ENCODE data around the gene MSX2. TPM values are rescaled to one million over a fixed set of nuclear protein-coding genes. Genes with fewer than 3 reads are reported as not detected.

Gene MSX2
- total RNA-seq, 4 donors from 2014 or later: 0.44 to 1.3 (median 0.60) TPM; not detected in 1

DNA sequence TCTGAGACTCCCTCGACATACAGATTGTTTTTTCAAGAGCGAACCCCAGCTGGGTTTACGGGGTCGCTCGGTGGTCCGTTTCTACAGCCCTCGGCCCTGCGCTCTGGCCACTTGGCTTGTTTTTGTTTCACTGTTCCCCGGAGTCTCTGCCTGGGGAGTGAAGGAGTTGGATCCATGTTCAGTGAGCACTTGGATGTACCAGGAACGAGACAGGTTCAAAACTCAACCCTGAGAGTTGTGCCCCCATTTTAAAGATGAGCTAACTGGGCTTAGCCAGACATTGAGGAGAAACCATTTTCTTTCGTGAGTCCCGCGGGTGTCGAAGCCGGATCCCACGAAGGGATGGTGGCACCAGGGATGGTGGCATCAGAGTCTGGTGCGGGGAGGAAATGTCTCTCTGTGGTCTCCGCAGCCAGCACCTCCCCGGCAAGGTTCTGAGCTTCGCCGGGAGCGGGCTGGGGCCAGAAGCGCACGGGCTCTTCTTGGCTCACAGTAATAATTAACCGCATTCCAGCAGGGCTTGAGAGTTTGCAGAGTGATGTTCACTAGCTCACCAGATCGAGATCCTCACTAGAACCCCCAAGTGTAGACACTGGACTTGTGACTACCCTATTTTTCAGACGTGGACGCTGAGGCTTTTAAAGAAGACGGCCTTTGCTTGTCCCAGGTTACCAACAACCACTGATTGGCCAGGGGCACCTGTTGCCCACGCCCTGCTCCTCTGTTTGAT is 1.0 kb downstream of the MSX2 start:
- peak overlapping the region; percentile 27 to 62 (median 51) for H3K4me3 ChIP-seq
- H3K9me3 ChIP-seq: no peaks in the 10 kb centered on the region
- no peak for DNase-seq (ENCODE audit: low spot score in 2 of 2)
- TF ChIP-seq, protein P1, sequence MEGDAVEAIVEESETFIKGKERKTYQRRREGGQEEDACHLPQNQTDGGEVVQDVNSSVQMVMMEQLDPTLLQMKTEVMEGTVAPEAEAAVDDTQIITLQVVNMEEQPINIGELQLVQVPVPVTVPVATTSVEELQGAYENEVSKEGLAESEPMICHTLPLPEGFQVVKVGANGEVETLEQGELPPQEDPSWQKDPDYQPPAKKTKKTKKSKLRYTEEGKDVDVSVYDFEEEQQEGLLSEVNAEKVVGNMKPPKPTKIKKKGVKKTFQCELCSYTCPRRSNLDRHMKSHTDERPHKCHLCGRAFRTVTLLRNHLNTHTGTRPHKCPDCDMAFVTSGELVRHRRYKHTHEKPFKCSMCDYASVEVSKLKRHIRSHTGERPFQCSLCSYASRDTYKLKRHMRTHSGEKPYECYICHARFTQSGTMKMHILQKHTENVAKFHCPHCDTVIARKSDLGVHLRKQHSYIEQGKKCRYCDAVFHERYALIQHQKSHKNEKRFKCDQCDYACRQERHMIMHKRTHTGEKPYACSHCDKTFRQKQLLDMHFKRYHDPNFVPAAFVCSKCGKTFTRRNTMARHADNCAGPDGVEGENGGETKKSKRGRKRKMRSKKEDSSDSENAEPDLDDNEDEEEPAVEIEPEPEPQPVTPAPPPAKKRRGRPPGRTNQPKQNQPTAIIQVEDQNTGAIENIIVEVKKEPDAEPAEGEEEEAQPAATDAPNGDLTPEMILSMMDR (IDR thresholded peaks at IDR 0.05): no peak
- no peak for TF ChIP-seq EP300 (IDR thresholded peaks at IDR 0.05)
- no peak for TF ChIP-seq POLR2A (IDR thresholded peaks at IDR 0.05)
- H3K36me3 ChIP-seq: no peaks in the 10 kb centered on the region
- H3K27me3 ChIP-seq: peaks cover 0 to 99% of the 10 kb centered on the region in 2 donors
- WGBS, 2 donors: 6 to 9% methylated on average over 28 to 30 of the region's 30 CpGs
- peaks cover 0 to 35% (median 0%) of the 10 kb centered on the region in 4 donors for H3K4me1 ChIP-seq
- no peak overlapping the region for H3K27ac ChIP-seq

DNA sequence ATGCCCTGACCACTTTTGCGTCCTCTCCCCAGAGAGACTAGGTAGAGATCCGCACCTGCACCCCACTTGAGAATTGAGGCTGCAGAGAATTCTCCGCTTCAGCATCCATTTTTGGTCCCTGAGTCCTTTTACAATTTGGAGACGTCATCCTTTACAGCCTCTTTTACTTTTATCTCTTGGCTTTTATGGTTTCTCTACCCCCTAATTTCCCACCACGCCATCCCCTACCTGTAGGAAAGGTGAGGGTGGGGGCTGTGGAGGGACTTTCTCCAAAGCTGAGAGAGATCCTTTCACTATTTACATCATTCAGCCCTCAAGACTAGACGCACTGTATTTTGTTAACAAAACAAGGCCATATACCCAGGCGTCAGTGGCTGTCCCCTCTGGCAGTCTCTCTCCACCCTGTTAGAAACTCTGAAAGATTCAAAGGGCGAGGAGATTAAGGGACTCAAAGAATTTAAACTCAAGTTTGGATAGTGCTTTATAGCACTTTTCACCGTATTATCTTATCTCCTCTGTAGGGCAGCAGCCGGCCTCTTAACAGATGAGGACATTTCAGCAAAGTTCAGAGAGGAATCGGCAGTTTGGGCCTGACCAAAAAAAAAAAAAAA is 1.7 kb downstream of the MSX2 start:
- WGBS, 2 donors: 47 to 55% methylated on average over 11 of the region's 11 CpGs
- no peak for DNase-seq (ENCODE audit: low spot score in 2 of 2)
- Histone ChIP-seq H3K4me1 (peaks cover 0 to 30% (median 0%) of the 10 kb centered on the region in 4 donors), H3K4me3 (no peak overlapping the region), H3K27ac (no peak overlapping the region), H3K27me3 (peaks cover 0 to 100% of the 10 kb centered on the region in 2 donors), H3K36me3 (no peaks in the 10 kb centered on the region), H3K9me3 (no peaks in the 10 kb centered on the region)
- TF ChIP-seq EP300 (IDR thresholded peaks at IDR 0.05): no peak
- TF ChIP-seq POLR2A (IDR thresholded peaks at IDR 0.05): no peak
- TF ChIP-seq, protein P1 (IDR thresholded peaks at IDR 0.05): no peak

DNA sequence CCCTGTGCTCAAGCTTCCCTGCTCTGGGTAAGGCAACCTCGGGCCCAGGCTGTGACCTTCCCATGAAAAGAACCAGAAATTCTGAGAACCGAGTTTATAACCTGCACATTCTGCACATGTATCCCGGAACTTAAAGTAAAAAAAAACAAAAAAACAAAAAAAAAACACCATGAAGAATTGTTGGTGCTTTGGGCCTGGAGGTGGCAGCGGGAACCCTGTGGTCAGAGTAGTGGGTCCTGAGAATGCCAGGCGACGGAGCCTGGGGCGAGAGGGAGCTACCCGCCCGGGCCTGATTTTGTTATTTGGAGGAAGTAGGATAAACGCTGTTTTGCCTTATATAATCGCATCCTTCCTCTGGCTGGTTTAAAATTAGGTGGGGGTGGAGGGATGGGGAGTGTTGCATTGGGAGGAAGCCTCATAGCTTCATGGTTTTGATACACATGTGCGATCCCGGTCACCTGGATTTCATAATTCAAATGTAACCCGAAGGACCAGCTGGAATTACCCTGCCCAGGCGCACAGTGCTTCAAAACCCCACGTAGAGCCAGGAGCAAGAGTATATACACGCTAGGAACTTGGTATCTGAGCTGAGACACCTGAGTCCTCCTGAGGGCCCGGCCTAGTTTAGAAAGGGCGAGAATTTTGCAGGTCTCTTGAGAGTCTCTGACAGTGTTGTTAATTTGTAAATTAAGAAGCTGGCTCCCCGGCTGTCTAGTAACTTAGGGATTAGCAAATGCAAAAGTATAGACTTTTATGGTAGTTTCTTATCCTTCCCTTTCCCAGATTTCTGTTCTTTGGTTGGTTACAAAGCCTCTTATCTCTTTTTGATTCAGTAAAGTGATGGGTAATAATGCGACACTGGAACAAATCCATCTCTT is 2.8 kb downstream of the MSX2 start:
- WGBS, 2 donors: 56 to 57% methylated on average over 21 of the region's 21 CpGs
- no peak for TF ChIP-seq POLR2A (IDR thresholded peaks at IDR 0.05)
- no peak for TF ChIP-seq EP300 (IDR thresholded peaks at IDR 0.05)
- TF ChIP-seq, protein P1 (IDR thresholded peaks at IDR 0.05): no peak
- H3K4me3 ChIP-seq: no peak overlapping the region
- no peaks in the 10 kb centered on the region for H3K36me3 ChIP-seq
- H3K9me3 ChIP-seq: no peaks in the 10 kb centered on the region
- H3K4me1 ChIP-seq: peaks cover 0 to 32% (median 0%) of the 10 kb centered on the region in 4 donors
- H3K27ac ChIP-seq: no peak overlapping the region
- no peak for DNase-seq (ENCODE audit: low spot score in 2 of 2)
- H3K27me3 ChIP-seq: peaks cover 2 to 100% of the 10 kb centered on the region in 2 donors

DNA sequence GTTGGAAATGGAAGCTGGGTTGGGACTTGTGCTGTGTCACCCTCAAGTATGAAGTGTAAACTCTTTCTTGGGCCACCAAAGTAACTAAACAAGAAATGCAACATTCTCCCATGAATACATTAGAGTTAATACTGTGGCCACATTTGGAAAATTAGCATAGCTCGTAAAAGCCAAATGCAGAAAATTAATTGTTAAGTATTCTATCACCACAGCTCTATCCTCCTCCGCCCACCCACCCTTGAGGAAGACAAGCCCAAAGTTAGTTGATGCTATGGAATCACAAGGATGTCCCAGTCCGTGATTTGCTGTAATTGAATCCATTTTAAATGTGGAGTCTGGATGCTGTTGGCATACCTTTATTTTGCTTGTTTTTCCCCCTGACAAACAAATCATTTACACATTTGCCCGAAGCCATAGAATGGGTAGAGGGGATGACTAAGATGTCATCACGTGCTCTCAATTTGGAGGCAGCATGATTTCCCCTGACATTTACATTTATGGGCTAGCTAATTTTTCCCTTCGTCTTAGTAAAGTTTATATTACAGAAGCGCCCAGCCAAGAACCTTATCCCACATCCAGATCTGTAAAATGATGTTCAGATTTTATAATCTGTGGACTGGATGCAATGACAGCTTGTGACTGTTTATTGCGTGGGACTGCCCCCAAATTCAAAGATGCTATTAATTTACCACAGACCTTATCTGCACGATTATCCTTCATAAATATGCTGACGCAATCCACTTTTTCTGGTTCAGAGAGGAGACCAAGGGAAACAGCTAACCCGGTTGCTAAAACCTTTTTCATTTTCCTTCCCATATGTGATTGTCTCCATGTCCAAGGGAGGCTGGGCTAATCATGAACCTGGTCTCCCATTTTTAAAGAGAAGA is 3.7 kb downstream of the MSX2 start:
- no peak for DNase-seq (ENCODE audit: low spot score in 2 of 2)
- no peak overlapping the region for H3K27ac ChIP-seq
- no peak overlapping the region for H3K4me3 ChIP-seq
- H3K4me1 ChIP-seq: peaks cover 0 to 35% (median 0%) of the 10 kb centered on the region in 4 donors
- peaks cover 2 to 100% of the 10 kb centered on the region in 2 donors for H3K27me3 ChIP-seq
- H3K36me3 ChIP-seq: no peaks in the 10 kb centered on the region
- no peaks in the 10 kb centered on the region for H3K9me3 ChIP-seq
- no peak for TF ChIP-seq EP300 (IDR thresholded peaks at IDR 0.05)
- 68 to 72% methylated on average over 11 of the region's 11 CpGs for WGBS, 2 donors

All from tibial nerve (tissue), 4 donors.